SIG-M5 treated with dmso at 0.1 percent for 504 hours (cell line): Measurements from ENCODE around the gene GPR15LG.

Source experiments
- DNase-seq: peaks from one replicate; lab custom pipeline; 2025; ENCODE audit not compliant: unreplicated experiment; lab: John Stamatoyannopoulos, UW

Gene GPR15LG

DNA sequence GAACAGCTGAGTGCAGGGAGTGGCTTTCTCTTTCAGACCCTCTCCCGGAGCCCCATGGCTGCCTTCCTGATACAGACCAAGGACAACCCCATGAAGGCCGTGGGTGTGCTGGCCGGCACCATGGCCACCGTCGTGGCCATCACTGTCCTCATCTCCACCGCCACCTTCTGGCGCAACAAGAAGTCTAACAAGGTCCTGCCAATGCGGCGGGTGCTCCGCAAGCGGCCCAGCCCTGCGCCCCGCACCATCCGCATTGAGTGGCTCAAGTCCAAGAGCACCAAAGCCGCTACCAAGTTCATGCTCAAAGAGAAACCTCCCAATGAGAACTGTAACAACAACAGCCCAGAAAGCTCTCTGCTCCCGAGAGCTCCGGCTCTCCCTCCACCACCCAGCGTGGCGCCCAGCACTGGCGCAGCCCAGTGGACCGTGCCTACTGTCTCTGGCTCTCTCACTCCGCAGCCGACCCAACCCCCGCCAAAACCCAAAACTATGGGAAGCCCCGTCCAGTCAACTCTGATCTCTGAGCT, 40.5 kb downstream of the GPR15LG start:
- no peak for DNase-seq

DNA sequence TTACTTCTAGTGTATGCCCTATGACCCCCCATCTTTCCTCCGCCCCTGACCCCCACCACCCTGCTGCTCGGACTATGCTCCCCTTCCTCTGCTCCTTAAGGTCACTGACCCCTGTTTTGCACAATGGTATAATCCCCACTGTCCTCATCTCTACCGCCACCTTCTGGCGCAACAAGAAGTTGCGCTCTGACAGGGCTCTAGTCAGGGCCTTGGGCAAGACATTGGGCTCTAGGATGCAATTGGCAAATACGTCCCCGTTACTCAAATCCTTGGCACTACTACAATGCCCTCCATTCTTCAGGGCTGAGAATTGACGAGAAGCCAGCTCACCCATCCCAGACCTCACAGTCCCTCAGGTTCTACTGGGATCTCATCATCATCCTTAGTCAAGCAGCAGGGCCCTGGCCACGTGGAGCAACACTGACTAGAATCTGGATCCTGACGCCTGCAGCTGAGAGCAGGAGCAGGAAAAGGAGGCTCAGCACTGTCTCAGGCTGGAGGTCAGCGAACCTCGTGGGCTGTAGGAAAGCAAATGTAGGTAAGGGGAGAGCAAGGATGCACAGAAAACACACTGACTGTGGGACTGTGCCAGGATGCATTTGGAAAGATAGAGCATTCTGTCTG, 41.1 kb downstream of the GPR15LG start:
- DNase-seq: peak; percentile 11

GRCh38 chr10:84216834-84217233, 43.2 kb downstream of the GPR15LG start:
- DNase-seq: no peak

- no peak for DNase-seq
Measured at GRCh38 chr10:84217746-84218145, 44.1 kb downstream of the GPR15LG start.

DNA sequence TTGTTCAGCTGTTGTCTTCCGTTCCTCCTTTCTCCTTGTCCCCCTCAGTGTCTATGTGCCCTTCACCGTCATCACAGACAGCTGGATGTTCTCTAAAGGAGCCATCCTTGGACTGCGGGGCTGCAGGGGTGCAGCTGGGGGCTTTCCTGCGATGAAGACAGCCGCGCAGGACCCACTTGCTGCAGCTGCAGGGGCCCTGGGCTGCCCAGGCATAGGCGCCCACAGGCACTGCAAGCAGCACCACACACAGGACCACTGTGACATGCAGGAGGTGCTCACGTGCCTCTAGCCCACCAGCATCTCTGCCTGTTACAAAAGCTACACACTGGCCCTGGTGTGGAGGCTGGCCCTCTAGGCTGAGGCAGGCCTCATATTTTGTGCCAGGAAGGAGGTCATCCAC, 48.3 kb downstream of the GPR15LG start:
- DNase-seq: no peak

GRCh38 chr10:84224411-84225028, 50.9 kb downstream of the GPR15LG start:
- no peak for DNase-seq

- no peak for DNase-seq
Measured at GRCh38 chr10:84225427-84226173, 52.0 kb downstream of the GPR15LG start, which contains the start of gene LRIT2. TSS of gene LRIT2 (minus strand) at chr10:84225544. CDS start at chr10:84225520, 24 bp downstream.

DNA sequence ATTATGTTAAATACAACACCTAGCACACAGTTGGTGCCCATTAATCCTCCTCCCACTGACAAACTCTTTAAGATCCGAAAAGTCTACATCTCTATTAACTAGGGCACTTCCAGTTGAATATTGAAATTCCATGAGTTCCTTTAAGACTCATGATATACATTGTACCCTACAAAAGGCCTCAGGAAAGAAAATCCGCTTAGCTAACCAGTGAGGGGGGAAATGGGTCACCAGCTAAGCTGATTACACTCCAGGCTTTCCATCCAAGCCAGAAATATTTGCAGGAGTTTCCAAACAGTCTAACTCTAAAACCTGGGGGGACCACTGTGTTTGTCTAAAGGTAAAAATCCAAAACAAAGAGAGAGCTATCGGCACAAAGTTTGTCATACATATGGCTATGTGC, 53.0 kb downstream of the GPR15LG start:
- no peak for DNase-seq

DNA sequence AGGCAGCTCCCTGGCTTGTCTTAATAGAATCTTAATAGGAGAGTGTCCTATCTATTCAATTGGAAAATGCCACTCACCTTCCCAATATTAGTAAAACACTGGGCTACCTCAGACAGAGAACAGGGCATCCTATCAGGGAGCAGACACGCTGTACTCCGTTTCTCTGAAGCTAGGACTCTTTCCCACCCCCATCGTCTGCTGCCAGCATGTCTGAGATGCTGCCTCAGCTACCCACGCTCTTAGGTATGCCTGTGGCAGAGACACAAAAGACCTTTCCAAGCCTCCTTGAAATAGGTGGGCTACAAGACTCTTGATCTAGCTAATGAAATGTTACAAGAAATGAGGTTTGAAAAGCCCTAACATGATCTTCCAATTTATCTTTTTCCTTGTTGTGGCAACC, 54.2 kb downstream of the GPR15LG start:
- DNase-seq: no peak

DNA sequence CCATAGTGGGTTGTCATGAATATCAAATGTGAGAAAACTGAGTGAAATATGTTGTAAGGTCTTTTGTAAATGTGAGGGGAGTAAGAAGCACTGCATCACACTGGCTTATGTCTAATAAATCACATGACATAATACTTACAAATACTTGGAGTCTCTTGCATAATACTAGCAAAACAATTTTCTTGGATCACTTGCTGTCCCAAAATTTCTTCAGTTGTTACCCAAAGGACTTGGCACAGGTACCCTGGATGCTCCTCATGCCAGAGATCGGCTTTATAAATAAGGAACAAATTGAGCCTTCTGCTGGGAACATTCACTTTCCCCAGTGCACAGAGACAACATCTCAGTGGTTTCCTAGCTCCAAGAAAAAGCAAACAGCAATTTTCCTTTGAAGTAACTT, 56.8 kb downstream of the GPR15LG start:
- no peak for DNase-seq

GRCh38 chr10:84232376-84232775, 58.8 kb downstream of the GPR15LG start:
- no peak for DNase-seq

- DNase-seq: no peak
Measured at GRCh38 chr10:84233940-84234339, 60.3 kb downstream of the GPR15LG start.

DNA sequence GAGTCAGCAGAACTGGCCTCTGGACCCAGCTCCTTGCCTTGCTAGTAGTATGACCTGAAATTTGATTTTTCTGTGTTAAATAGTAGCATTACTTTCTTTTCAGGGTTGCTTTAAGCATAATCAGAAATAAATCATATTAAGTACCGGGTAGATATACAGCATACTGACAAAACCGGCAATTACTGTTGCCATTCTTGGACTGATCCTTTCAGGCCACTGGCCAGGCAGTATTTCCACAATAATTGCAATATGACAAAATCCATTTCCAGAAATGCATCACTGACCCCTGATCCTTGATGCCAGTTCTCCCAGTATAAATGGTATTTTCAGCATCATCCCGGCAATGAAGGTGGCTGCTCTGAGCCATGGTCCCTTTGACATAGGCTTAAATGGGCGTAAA, 60.9 kb downstream of the GPR15LG start:
- no peak for DNase-seq
